Esophagus muscularis mucosa (tissue), 4 donors: Measurements from ENCODE around the gene BCAS3. TPM values are rescaled to one million over a fixed set of nuclear protein-coding genes. Genes with fewer than 3 reads are reported as not detected.

Source experiments
- DNase-seq: peaks from one replicate; pipeline ENCODE4 v3.0.0-alpha.2; 2017; ENCODE audit errors: extremely low spot score
- H3K27ac ChIP-seq, 4 donors: fragments of 200-600 bp; sonication (generic); replicated peaks in 1 of 4; 1 replicate in 3 of 4; 2 replicates in 1 of 4; pipeline ENCODE4 v1.5.1; 2016 to 2019; ENCODE audit warnings: mild to moderate bottlenecking in 1 of 4
- H3K27me3 ChIP-seq, 4 donors: fragments of 200-600 bp; sonication (generic); one replicate each; pipeline versions ENCODE4 v1.5.1 to v1.6.0; 2016 to 2019
- H3K36me3 ChIP-seq, 4 donors: fragments of 200-600 bp; sonication (generic); one replicate each; pipeline ENCODE4 v1.5.1; 2016 to 2019
- H3K4me1 ChIP-seq, 4 donors: fragments of 200-600 bp; sonication (generic); one replicate each; pipeline ENCODE4 v1.5.1; 2016 to 2019
- H3K4me3 ChIP-seq, 4 donors: fragments of 200-600 bp; sonication (generic); 1 replicate in 2 of 4; 2 replicates in 2 of 4; pipeline ENCODE4 v1.5.1; 2016 to 2019; ENCODE audit warnings: mild to moderate bottlenecking in 4 of 4, moderate library complexity in 1 of 4
- H3K9me3 ChIP-seq, 4 donors: fragments of 200-600 bp; sonication (generic); 1 replicate in 3 of 4; 2 replicates in 1 of 4; pipeline ENCODE4 v1.5.1; 2016 to 2019
- EP300 ChIP-seq: sonication (generic); formaldehyde crosslinking; IDR thresholded peaks from one replicate; pipeline ENCODE4 v1.6.1; 2017; ENCODE audit warnings: antibody characterized with exemption
- POLR2A ChIP-seq: fragments of 450-650 bp; IDR thresholded peaks from one replicate; pipeline ENCODE4 v1.6.1; 2017; ENCODE audit warnings: antibody characterized with exemption, moderate library complexity, mild to moderate bottlenecking, low read depth
- POLR2AphosphoS5 ChIP-seq, 2 donors: sonication (generic); formaldehyde crosslinking; IDR thresholded peaks; one replicate each; pipeline ENCODE4 v1.6.1; 2017; ENCODE audit warnings: antibody characterized with exemption in 2 of 2
- WGBS: methylation state at CpG from one replicate; pipeline ENCODE4 v1.1.5; 2018; 5-methylcytosine and 5-hydroxymethylcytosine counted together
- intact Hi-C: fragments of 100-400 bp; cut with DNase I; formaldehyde crosslinking; loops from one replicate; pipeline ENCODE4 v1.15.1; 2023
- total RNA-seq, 4 donors: library from RNA; depleted of rRNA; stranded (reverse); fragments of >200 nt; gene quantifications; one replicate each; pipeline versions ENCODE4 v1.1.0 to v1.2.1, GENCODE V29; 2016
- TF ChIP-seq, protein P1 (sequence below), 3 experiments: fragments of 200-600 bp in 2 of 3; fragments of 450-650 bp in 1 of 3; sonication (generic) in 2 of 3; IDR thresholded peaks; one replicate each; pipeline ENCODE4 v1.5.1; 2017 to 2019; ENCODE audit warnings: antibody characterized with exemption in 3 of 3, mild to moderate bottlenecking in 2 of 3, moderate library complexity in 1 of 3

Gene BCAS3
- total RNA-seq, 4 donors from 2014 or later: 17.4 to 25.7 (median 19.5) TPM

DNA sequence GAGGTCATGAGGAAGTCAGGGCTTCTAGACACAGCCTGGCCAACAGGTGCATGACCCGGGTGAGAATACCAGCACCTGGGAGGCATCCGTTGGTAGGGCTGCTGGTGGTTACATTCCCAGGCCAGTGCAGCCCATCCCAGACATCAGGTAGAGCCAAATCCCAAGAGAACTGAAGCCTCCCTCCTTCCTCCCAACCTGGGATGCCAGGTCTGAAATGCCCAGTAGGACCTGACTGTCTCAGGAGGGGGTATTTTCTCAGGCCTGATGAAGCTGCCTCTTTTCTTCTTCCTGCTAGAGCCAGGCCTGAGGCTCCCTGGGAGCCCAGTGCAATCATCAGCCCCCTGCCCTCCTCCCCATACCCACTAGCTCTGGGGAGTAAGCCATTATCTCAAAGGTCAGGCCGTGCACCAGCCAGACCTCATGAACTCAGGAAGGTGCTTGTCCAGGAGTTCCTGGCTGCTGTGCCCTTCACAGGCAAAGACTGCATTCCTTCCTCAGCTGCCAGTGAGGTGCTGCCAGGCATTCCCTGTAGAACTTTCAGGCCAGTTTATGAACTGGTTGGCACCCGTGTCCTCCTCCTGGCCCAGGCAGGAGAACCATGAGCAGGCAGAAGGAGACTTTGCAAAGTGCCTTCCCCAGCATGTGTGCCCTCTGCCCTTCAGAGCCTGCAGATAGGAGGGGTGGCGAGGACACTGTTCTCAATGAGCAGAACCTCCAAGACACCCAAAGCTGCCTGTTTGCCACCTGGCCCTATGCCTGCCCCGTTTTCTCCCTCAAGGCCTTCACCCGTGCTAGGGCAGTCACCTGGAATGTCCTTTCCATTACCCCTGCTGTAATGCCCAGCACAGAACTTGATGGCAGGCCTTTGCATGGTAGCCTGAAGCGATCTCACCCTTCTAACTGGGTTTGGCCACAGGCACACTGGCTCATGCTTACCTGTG lies 729.6 kb downstream of the BCAS3 start:
- intact Hi-C loops: no loop called here
- WGBS: 71% methylated on average over 4 of the region's 8 CpGs
- peak overlapping the region in 1 of 4 donors; percentile 4 for H3K4me3 ChIP-seq
- H3K27me3 ChIP-seq: peaks cover 3 to 77% (median 10%) of the 10 kb centered on the region in 4 donors
- H3K36me3 ChIP-seq: peaks cover 8 to 40% (median 24%) of the 10 kb centered on the region in 4 donors
- DNase-seq: no peak
- H3K4me1 ChIP-seq: peaks cover 37 to 98% (median 94%) of the 10 kb centered on the region in 4 donors
- peak overlapping the region; percentile 91 to 93 (median 92) for H3K27ac ChIP-seq
- no peaks in the 10 kb centered on the region for H3K9me3 ChIP-seq
- no peak for TF ChIP-seq POLR2AphosphoS5 (IDR thresholded peaks at IDR 0.05)
- TF ChIP-seq EP300: no peak
- no peak for TF ChIP-seq POLR2A
- TF ChIP-seq, protein P1, sequence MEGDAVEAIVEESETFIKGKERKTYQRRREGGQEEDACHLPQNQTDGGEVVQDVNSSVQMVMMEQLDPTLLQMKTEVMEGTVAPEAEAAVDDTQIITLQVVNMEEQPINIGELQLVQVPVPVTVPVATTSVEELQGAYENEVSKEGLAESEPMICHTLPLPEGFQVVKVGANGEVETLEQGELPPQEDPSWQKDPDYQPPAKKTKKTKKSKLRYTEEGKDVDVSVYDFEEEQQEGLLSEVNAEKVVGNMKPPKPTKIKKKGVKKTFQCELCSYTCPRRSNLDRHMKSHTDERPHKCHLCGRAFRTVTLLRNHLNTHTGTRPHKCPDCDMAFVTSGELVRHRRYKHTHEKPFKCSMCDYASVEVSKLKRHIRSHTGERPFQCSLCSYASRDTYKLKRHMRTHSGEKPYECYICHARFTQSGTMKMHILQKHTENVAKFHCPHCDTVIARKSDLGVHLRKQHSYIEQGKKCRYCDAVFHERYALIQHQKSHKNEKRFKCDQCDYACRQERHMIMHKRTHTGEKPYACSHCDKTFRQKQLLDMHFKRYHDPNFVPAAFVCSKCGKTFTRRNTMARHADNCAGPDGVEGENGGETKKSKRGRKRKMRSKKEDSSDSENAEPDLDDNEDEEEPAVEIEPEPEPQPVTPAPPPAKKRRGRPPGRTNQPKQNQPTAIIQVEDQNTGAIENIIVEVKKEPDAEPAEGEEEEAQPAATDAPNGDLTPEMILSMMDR (IDR thresholded peaks at IDR 0.05): no peak

DNA sequence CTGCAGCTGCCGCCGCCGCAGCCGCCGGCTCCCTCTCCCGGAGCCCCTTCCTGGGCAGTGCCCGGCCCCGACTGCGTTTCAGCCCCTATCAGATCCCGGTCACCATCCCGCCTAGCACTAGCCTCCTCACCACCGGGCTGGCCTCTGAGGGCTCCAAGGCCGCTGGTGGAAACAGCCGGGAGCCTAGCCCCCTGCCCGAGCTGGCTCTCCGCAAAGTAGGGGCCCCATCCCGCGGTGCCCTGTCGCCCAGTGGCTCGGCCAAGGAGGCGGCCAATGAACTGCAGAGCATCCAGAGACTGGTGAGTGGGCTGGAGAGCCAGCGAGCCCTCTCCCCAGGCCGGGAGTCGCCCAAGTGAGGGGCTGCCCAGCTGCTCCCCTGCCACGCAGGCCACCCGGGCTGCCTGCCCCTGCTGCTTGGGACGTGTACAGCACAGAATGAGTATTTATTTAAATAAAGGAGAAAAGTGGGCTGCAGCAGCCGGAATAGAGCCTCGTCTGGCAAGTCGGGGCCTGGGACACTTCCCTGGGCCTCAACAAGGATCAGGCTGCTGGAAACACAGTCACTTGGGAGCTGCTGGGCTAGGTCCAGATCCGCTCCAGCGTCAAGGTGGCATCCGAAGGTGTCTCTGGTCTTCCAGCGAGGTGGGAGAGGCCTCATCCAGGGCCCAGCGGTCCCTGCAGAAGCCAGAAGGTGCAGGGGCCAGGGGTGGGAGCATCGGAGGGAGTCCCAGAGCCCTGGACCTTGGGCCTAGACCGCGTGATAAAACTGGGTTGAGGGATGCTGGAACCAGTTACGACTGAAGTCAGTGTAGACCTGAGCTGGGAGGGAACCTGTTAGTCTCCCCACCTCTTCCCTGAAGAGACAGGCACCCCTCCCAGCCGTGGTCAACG lies 730.7 kb downstream of the BCAS3 start:
- TF ChIP-seq, protein P1 (IDR thresholded peaks at IDR 0.05): no peak
- TF ChIP-seq POLR2AphosphoS5 (IDR thresholded peaks at IDR 0.05) (no peak), EP300 (no peak), POLR2A (no peak)
- H3K36me3 ChIP-seq: peaks cover 8 to 31% (median 21%) of the 10 kb centered on the region in 4 donors
- H3K9me3 ChIP-seq: no peaks in the 10 kb centered on the region
- 80% methylated on average over 36 of the region's 41 CpGs for WGBS
- H3K27ac ChIP-seq: peak overlapping the region; percentile 91 to 93 (median 92)
- intact Hi-C loops: no loop called here
- peak overlapping the region; percentile 59 to 78 (median 66) for H3K4me3 ChIP-seq
- peaks cover 3 to 67% (median 8%) of the 10 kb centered on the region in 4 donors for H3K27me3 ChIP-seq
- no peak for DNase-seq
- H3K4me1 ChIP-seq: peaks cover 46 to 95% (median 93%) of the 10 kb centered on the region in 4 donors

DNA sequence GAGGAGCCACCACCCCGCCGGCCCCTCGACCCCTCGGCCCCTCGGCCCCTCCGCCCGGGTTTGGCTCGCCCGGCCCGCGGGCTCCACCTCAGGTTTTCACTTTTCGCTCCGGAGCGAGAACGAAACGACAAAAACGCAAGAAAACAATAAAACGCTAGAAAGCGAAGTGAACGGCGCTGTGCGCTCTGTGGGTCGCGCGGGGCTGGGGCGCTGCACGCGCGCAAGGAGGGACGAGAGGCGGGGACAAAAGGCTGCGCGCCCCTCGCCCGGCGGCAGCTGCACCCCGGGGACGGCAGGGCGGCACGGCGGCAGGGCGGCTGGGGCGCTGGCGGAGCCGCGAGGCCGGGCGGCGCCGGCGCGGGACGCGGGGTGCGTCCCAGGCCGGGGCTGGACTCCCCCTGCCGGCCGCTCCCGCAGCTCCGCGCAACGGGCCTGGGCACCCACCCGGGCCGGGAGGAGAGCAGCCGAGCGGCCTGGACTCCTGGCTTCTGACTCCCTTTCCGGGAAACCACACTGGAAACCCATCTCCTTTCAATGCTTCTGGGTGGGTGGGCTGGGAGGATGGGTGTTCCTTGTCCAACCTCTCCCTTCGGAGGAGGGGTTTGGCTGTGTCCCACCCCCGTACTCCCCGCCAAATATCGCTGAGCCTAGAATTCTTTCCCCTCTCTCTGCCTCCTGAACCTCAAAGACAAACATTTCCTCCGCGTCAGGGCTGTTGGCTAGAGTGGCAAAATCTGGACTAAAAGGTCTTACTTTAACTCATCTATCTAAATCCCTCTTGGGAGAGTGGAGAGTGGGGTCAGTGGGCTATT lies 731.9 kb downstream of the BCAS3 start:
- intact Hi-C loops: loop anchor here (5.0 to 10.0 kb wide), 3 partner anchors 455 to 685 kb away; partner anchors contain the start of genes BRIP1 and MED13
- TF ChIP-seq POLR2A (no peak), POLR2AphosphoS5 (IDR thresholded peaks at IDR 0.05) (no peak), EP300 (no peak)
- TF ChIP-seq, protein P1 (IDR thresholded peaks at IDR 0.05): peak; percentile 44 to 63 (median 52)
- Histone ChIP-seq H3K27me3 (peaks cover 0 to 56% (median 3%) of the 10 kb centered on the region in 4 donors), H3K4me1 (peaks cover 49 to 95% (median 93%) of the 10 kb centered on the region in 4 donors), H3K27ac (peak overlapping the region; percentile 91 to 93 (median 92)), H3K9me3 (no peaks in the 10 kb centered on the region), H3K36me3 (peaks cover 5 to 24% (median 14%) of the 10 kb centered on the region in 4 donors), H3K4me3 (peak overlapping the region; percentile 59 to 78 (median 66))
- no peak for DNase-seq
- WGBS: under 1% methylated on average over 31 of the region's 73 CpGs
